Effector memory CD4-positive, alpha-beta T cell (primary cell): Measurements from ENCODE around the gene SYT1.

ENCODE experiments used
- DNase-seq, 3 donors: peaks; one replicate each; pipeline ENCODE4 v3.0.0-alpha.2; 2020
- H3K27ac ChIP-seq: 2 replicates; pipeline ENCODE4 v1.7.0; 2013; ENCODE audit warnings: mild to moderate bottlenecking, low read length, moderate library complexity; ENCODE audit not compliant: insufficient read depth, poor library complexity, severe bottlenecking
- H3K27me3 ChIP-seq: replicated peaks from 2 replicates; pipeline ENCODE4 v1.7.0; 2013; ENCODE audit warnings: mild to moderate bottlenecking, low read length; ENCODE audit not compliant: insufficient read depth, control insufficient read depth, poor library complexity, severe bottlenecking
- H3K36me3 ChIP-seq: 2 replicates; pipeline ENCODE4 v1.7.0; 2013; ENCODE audit warnings: mild to moderate bottlenecking, low read length, moderate library complexity; ENCODE audit not compliant: control insufficient read depth, insufficient read depth
- H3K4me1 ChIP-seq: 2 replicates; pipeline ENCODE4 v1.7.0; 2013; ENCODE audit warnings: low read length, mild to moderate bottlenecking; ENCODE audit not compliant: control insufficient read depth, insufficient read depth, poor library complexity, severe bottlenecking
- H3K4me3 ChIP-seq: 2 replicates; pipeline ENCODE4 v1.7.0; 2013; ENCODE audit warnings: low read length, low read depth, mild to moderate bottlenecking; ENCODE audit not compliant: insufficient read depth, poor library complexity, severe bottlenecking
- H3K9me3 ChIP-seq: 2 replicates; pipeline ENCODE4 v1.7.0; 2013; ENCODE audit warnings: mild to moderate bottlenecking, low read length, moderate library complexity; ENCODE audit not compliant: control insufficient read depth

The SYT1 gene

DNA sequence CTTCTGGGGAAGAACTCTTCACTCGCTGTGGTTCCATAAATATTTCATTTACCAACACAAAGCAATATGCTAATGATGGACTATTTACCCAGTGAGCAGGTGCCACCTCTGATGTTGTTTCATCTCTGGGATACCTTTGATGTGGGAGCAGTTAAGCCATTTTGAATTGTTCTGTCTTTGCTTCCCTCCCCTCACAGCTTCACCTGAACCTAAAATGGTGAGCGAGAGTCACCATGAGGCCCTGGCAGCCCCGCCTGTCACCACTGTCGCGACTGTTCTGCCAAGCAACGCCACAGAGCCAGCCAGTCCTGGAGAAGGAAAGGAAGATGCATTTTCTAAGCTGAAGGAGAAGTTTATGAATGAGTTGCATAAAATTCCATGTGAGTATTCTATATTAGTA, 352.7 kb downstream of the SYT1 start:
- H3K4me1 ChIP-seq = no peaks in the 10 kb centered on the region
- no peaks in the 10 kb centered on the region for H3K36me3 ChIP-seq
- no peak overlapping the region for H3K27ac ChIP-seq
- no peak overlapping the region for H3K4me3 ChIP-seq
- DNase-seq = no peak
- H3K9me3 ChIP-seq = no peaks in the 10 kb centered on the region
- H3K27me3 ChIP-seq = no peaks in the 10 kb centered on the region

GRCh38 chr12:79223210-79223609, 358.6 kb downstream of the SYT1 start:
- Histone ChIP-seq H3K27ac (no peak overlapping the region), H3K4me3 (no peak overlapping the region), H3K27me3 (no peaks in the 10 kb centered on the region), H3K9me3 (no peaks in the 10 kb centered on the region), H3K36me3 (no peaks in the 10 kb centered on the region), H3K4me1 (no peaks in the 10 kb centered on the region)
- DNase-seq = no peak

- Histone ChIP-seq H3K27ac (no peak overlapping the region), H3K36me3 (no peaks in the 10 kb centered on the region), H3K4me3 (no peak overlapping the region), H3K4me1 (no peaks in the 10 kb centered on the region), H3K27me3 (no peaks in the 10 kb centered on the region), H3K9me3 (no peaks in the 10 kb centered on the region)
- DNase-seq = no peak
Observed at GRCh38 chr12:79223761-79224160, 359.2 kb downstream of the SYT1 start.

DNA sequence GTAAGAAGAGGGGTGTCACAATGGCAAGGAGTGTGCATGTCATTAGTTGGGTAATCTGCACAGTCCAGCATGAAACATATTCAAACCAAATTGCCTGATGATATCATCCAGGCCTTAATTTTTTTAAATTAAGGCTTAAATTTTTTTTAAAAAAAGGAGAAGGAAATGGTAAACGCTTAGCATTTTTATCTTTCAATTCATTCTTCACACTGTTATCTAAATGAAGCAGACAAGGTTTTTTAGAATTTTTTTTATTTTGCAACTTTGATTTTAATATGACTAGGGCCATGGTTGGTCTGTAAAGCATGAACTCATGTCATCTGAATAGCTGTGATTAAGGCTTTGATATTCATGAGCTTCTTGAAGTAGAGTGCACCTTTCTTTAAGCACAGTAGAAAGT, 362.5 kb downstream of the SYT1 start:
- no peaks in the 10 kb centered on the region for H3K9me3 ChIP-seq
- H3K36me3 ChIP-seq = no peaks in the 10 kb centered on the region
- no peaks in the 10 kb centered on the region for H3K4me1 ChIP-seq
- no peaks in the 10 kb centered on the region for H3K27me3 ChIP-seq
- no peak overlapping the region for H3K27ac ChIP-seq
- DNase-seq = no peak
- H3K4me3 ChIP-seq = no peak overlapping the region

DNA sequence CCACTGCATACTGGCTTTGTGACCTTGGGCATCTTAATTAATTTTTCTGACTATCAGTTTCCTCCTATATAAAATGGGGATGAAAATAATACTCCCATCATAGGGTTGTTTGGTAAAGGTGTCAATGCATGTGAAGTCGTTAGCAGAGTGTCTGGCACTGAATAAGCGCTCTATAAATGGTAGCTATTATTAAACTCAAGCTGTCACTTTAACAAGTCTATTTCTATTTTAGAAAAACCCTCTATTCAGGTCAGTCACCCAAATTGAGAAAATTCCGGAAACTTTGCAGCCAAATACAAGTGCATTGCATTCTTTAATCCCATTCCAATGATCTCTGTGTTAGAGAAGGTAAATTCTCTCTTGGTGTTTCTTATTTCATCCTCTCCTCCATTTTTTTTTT, 363.1 kb downstream of the SYT1 start:
- Histone ChIP-seq H3K4me1 (no peaks in the 10 kb centered on the region), H3K27ac (no peak overlapping the region), H3K27me3 (no peaks in the 10 kb centered on the region), H3K9me3 (no peaks in the 10 kb centered on the region), H3K4me3 (no peak overlapping the region), H3K36me3 (no peaks in the 10 kb centered on the region)
- no peak for DNase-seq

DNA sequence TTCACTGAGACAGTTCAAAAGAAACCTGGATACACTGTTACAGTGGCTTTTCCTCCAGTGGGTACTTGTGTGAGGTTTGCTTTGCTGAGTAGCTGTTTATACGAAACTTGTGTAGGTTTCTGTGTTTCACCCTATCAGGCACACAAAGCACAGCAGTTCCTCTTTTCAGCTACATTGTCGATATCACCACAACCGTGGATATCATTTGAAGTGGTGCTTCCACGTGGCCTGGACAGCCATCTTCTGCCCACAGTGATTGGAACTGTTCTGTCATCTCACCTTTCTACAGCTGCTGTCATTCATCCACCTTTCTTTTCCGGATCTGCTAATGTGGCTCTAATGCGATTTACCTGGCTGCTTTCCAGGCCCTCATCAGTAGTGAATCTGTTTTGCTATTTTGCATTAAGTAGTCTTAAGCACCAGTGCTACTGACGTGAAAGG, 368.8 kb downstream of the SYT1 start:
- no peak for DNase-seq
- H3K36me3 ChIP-seq = no peaks in the 10 kb centered on the region
- no peak overlapping the region for H3K27ac ChIP-seq
- H3K9me3 ChIP-seq = no peaks in the 10 kb centered on the region
- H3K4me1 ChIP-seq = no peaks in the 10 kb centered on the region
- no peak overlapping the region for H3K4me3 ChIP-seq
- H3K27me3 ChIP-seq = no peaks in the 10 kb centered on the region

DNA sequence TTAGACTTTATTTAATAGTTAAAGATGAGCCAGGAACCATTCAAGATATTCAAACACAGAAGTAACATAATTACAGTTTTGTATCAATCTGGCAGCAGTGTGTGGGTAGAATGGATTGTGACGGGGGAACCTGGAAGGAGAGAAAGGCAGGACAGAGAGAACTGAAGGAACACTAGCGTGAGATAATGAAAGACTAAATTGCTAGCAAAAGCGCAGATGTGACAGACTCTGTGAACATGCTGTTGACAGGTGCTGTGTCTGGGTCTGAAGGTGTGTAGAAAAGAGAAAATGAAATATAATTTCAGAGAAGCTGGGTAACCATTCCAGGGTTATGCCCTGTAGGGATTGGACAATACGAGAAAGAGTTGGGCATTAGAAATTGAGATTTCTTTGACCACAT, 372.3 kb downstream of the SYT1 start:
- Histone ChIP-seq H3K36me3 (no peaks in the 10 kb centered on the region), H3K27me3 (no peaks in the 10 kb centered on the region), H3K4me1 (no peaks in the 10 kb centered on the region), H3K4me3 (no peak overlapping the region), H3K9me3 (no peaks in the 10 kb centered on the region), H3K27ac (no peak overlapping the region)
- no peak for DNase-seq

GRCh38 chr12:79238246-79238645, 373.7 kb downstream of the SYT1 start:
- no peaks in the 10 kb centered on the region for H3K9me3 ChIP-seq
- DNase-seq = no peak

DNA sequence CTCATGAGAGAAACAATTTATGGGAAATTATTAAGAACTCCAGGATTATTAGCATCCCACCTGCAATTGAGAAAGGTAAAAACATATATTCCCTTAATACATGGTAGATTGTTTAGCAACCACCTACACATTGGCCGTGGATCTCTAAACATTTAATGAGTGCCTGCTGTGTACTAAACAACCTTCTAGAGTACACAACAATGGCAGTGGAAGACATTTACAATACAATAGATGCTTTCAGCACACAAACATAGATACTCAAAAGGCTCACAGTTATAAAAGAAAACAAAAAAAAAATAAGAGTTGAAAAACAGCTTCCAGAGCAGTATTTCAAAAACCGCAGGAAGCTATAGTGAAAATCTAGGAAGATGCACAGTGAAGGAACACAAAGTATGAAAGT, 382.9 kb downstream of the SYT1 start:
- DNase-seq = no peak
- Histone ChIP-seq H3K9me3 (no peaks in the 10 kb centered on the region), H3K4me1 (no peaks in the 10 kb centered on the region), H3K27ac (no peak overlapping the region), H3K36me3 (no peaks in the 10 kb centered on the region), H3K27me3 (no peaks in the 10 kb centered on the region), H3K4me3 (no peak overlapping the region)

More at GRCh38 chr12:79238246-79238645, 373.7 kb downstream of the SYT1 start:
- H3K27me3 ChIP-seq = no peaks in the 10 kb centered on the region
- H3K27ac ChIP-seq = no peak overlapping the region
- H3K4me1 ChIP-seq = no peaks in the 10 kb centered on the region
- no peaks in the 10 kb centered on the region for H3K36me3 ChIP-seq
- H3K4me3 ChIP-seq = no peak overlapping the region

- Histone ChIP-seq H3K4me1 (no peaks in the 10 kb centered on the region), H3K27me3 (no peaks in the 10 kb centered on the region), H3K36me3 (no peaks in the 10 kb centered on the region), H3K27ac (no peak overlapping the region), H3K4me3 (no peak overlapping the region), H3K9me3 (no peaks in the 10 kb centered on the region)
- no peak for DNase-seq
Observed at GRCh38 chr12:79250186-79250585, 385.6 kb downstream of the SYT1 start.
